ENCODE results near the gene FAM3C. TPM values are rescaled to one million over a fixed set of nuclear protein-coding genes. Genes with fewer than 3 reads are reported as not detected.

FAM3C gene, protein sequence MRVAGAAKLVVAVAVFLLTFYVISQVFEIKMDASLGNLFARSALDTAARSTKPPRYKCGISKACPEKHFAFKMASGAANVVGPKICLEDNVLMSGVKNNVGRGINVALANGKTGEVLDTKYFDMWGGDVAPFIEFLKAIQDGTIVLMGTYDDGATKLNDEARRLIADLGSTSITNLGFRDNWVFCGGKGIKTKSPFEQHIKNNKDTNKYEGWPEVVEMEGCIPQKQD
- total RNA-seq (ENCODE audit: low replicate concordance) = 51.5 and 55.1 TPM in 2 replicates

DNA sequence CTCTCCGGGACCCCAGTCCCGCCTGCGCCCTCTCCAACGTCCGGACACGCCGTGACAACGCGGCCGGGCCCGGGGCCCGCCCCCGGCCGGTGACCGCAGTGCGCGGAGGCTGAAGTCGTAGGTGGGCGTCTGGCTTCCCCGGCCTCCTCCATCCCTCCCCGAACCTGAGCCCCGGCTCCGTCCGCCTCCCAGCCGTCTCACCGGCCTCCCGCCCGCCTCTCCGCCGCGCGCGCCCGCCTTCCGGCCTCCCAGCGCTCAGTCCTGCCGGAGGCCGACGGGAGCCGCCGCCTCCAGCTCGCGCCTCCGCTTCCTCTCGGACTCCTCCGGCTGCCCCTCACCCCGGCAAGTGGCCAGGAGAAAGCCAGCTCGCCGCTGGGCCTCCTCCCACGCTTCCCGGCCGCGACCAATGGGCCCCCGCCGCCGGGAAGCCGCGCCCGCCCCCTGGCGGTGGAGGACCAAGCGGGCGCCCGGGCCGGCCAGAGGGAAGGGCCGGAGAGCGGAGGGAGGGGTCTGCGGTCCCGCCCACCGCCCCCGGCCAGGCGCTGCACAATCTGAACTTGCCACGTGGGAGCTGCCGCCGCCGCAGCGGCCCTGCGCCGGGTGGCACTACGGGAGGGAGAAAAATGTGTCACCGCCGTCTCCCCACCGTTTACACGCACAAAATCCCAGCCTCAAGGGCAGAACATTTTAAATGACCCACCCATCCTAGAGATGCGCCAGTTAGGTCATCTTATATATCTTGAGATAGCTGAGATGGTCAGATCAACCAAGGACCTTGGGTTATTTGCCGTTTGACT is at the start of gene FAM3C:
Gene FAM3C, minus strand, starts transcription at position 348 of the 797 bp plus-strand sequence. CDS start 13,339 bp downstream, outside the sequence.

DNA sequence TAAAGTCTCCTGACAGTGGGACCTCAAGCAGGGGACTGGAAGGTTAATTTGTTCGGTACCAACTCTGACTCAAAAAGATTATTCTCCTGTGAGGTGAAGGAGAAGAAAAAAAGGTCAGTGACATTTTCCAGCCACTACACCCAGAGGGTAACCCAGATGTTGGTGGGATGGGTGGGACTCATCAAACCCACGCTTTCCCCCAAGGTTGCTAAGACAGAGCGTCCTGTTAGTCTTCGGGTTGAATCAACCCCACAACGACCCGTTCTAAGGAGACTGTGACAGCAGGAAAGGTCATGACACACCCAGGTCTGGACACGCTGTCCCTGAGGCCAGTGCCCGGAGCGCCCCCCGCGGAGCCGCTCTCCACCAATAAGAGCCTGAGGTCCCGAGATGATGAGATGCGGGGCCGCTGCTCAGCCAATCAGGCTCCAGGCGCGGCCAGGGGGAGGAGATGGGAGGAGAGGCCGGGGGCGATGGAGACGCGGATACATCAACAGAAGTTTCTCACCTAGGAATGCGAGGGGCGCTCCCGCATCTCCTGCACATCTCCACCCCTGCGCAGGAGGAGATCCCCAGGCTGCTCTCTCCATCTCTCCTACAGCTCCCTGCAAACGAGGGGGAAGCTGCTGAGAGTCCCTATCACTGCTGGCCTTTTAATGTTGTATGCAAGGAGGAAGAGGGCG is 67.5 kb downstream of the FAM3C start, which contains the start of gene WNT16:
Gene WNT16, plus strand, starts transcription at position 493 of the 683 bp plus-strand sequence. CDS start 293 bp downstream, outside the sequence.

Other genes starting within 250 kb of the FAM3C start
- gene WNT16, start 67.3 kb downstream of the FAM3C start, total RNA-seq (ENCODE audit: low replicate concordance) = 1.6 TPM in 1 of 2 replicates, not detected in the other

Measured in smooth muscle cell of the coronary artery (primary cell).